Subcutaneous abdominal adipose tissue (tissue), 5 donors: Measurements from ENCODE around the gene NUTF2.

Experiments used
- H3K27ac ChIP-seq: one replicate; pipeline ENCODE4 v1.7.0; 2013; ENCODE audit warnings: low read depth, mild to moderate bottlenecking, inconsistent platforms, low read length, moderate library complexity
- H3K27me3 ChIP-seq, 5 donors: one replicate each; pipeline ENCODE4 v1.7.0; 2013; ENCODE audit warnings: low read length in 5 of 5, inconsistent platforms in 1 of 5; ENCODE audit not compliant: control insufficient read depth in 5 of 5, insufficient read depth in 4 of 5
- H3K36me3 ChIP-seq, 5 donors: one replicate each; pipeline ENCODE4 v1.7.0; 2013; ENCODE audit warnings: low read length in 5 of 5; ENCODE audit not compliant: control insufficient read depth in 5 of 5, insufficient read depth in 5 of 5
- H3K4me1 ChIP-seq, 5 donors: one replicate each; pipeline ENCODE4 v1.7.0; 2013; ENCODE audit warnings: low read length in 5 of 5, mild to moderate bottlenecking in 3 of 5, moderate library complexity in 1 of 5; ENCODE audit not compliant: control insufficient read depth in 5 of 5, insufficient read depth in 5 of 5
- H3K4me3 ChIP-seq, 5 donors: one replicate each; pipeline ENCODE4 v1.7.0; 2013; ENCODE audit warnings: low read length in 5 of 5, low read depth in 1 of 5
- H3K9ac ChIP-seq, 5 donors: one replicate each; pipeline ENCODE4 v1.7.0; 2013; ENCODE audit warnings: low read length in 5 of 5, mild to moderate bottlenecking in 4 of 5, moderate library complexity in 3 of 5
- H3K9me3 ChIP-seq, 5 donors: one replicate each; pipeline ENCODE4 v1.7.0; 2013; ENCODE audit warnings: low read length in 5 of 5; ENCODE audit not compliant: control insufficient read depth in 5 of 5
- donor health status: healthy.
- donor health status: healthy.
- donor health status: healthy.
- donor health status: healthy.
- donor health status: healthy.

The NUTF2 gene

DNA sequence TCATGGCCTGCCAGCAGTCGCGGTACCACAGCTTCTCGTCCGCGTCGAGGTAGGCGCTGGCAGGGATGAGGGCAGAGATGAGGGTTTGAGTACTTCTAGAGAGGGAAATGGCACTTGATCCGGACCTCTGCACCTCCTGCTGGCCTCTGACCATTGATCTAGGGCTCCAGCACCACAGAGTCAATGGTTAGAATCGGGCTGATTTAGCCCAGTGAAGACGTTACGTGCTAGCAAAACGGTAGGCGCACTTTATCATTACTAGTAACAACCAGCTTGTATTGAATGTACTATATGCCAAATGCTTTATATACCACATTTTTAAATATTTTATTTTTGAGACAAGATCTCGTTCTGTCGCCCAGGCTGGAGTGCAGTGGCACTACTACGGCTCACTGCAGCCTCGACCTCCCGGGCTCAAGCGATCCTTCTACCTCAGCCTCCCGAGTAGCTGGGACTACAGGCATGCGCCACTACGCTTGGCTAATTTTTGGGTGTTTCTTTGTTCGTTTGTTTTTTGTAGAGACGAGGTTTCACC lies 39.5 kb upstream of the NUTF2 start:
- Histone ChIP-seq H3K9me3 (no peaks in the 10 kb centered on the region), H3K27ac (peak overlapping the region; percentile 74), H3K36me3 (peaks cover 3 to 11% (median 5%) of the 10 kb centered on the region in 5 donors), H3K9ac (peak overlapping the region in 4 of 5 donors; percentile 60 to 72 (median 64)), H3K4me1 (peaks cover 12 to 22% (median 21%) of the 10 kb centered on the region in 5 donors), H3K27me3 (no peaks in the 10 kb centered on the region), H3K4me3 (peak overlapping the region; percentile 72 to 98 (median 96))

DNA sequence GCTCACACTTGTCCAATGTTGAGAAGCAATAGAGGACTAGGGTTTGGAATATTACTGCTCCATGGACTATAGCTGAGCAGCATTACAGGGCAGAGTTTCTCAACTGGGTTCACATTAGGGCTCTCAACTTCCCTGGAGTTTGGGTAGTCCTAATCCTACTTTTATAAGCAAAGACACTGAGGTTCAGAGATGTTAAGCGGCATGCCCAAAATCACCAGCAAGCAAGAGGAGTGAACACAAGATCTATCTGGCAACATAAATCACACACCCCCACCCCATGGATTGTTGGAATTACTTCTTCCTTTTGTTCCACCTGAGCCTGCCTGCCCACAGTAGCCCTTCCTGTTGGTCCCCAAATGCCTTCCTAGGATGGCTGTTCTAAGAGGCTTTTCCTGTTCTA lies 34.8 kb upstream of the NUTF2 start:
- Histone ChIP-seq H3K4me1 (peaks cover 4 to 7% (median 6%) of the 10 kb centered on the region in 5 donors), H3K4me3 (no peak overlapping the region), H3K9me3 (no peaks in the 10 kb centered on the region), H3K9ac (no peak overlapping the region), H3K27me3 (no peaks in the 10 kb centered on the region), H3K27ac (no peak overlapping the region), H3K36me3 (no peaks in the 10 kb centered on the region)

DNA sequence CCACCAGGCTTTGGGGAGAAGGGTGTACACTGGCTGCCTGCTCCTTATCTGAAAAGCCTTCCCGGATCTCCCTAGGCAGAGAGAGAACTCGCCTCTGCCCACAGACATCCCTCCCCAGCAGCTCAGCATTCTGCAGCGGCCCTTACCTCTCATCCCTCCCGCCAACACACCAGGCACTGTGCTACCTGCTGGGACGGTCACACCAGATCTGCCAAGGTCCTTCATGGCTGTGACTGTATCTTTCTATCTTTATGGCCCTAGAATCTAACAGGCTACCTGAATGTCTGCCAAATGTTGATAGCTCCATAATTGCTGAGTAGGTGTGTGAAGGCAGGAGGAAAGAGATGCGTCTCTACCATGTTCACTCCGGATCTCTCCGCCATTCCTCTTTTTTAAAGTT lies 32.2 kb upstream of the NUTF2 start:
- no peak overlapping the region for H3K4me3 ChIP-seq
- H3K27me3 ChIP-seq = no peaks in the 10 kb centered on the region
- no peak overlapping the region for H3K9ac ChIP-seq
- H3K4me1 ChIP-seq = peaks cover 0 to 2% (median 0%) of the 10 kb centered on the region in 5 donors
- H3K9me3 ChIP-seq = no peaks in the 10 kb centered on the region
- no peaks in the 10 kb centered on the region for H3K36me3 ChIP-seq
- no peak overlapping the region for H3K27ac ChIP-seq

DNA sequence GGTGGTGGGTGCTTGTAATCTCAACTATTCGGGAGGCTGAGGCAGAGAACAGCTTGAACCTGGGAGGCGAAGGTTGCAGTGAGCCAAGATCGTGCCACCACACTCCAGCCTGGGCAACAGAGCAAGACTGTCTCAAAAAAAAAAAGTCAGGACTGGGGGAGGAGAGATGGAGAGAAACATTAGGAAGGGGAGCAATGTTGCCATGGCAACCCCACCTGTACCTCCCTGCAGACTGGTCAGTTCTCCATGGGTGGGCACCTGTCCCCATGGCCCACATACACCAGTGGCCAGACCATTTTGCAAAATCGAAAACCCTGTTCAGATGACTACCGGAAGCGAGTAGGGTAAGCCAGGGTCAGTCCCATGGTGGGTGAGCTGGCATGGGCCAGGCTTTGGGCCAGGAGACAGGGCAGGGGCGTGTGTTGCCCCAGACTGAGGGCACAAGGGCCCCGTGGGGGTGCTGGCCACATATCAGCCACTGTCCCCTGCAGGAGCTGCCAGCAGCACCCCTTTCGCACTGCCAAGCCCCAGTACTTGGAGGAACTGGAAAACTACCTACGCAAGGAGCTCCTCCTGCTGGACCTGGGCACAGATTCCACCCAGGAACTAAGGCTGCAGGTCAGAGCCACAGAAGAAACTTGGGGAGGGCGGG lies 26.0 kb upstream of the NUTF2 start:
- Histone ChIP-seq H3K9me3 (no peaks in the 10 kb centered on the region), H3K4me1 (peaks cover 0 to 2% (median 0%) of the 10 kb centered on the region in 5 donors), H3K9ac (no peak overlapping the region), H3K4me3 (no peak overlapping the region), H3K27me3 (no peaks in the 10 kb centered on the region), H3K27ac (no peak overlapping the region), H3K36me3 (no peaks in the 10 kb centered on the region)

DNA sequence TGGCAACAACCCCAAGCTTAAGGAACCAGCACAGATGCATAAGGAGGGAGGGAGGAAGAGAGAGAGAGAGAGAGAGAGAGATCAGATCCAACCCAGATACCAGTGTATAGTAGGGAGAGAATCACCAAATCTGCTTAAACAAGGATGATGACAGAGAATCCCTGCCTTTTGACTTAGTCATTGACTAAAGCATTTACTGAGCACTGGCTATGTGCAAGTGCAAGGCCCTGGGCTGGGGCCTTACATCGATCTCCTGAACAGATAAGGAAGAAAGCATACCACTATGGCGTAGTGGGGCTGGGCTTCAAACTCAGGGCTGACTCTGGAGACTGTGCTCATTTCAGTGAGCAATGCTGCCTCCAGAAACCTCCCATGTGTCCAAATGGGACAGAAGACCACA lies 24.2 kb upstream of the NUTF2 start:
- Histone ChIP-seq H3K4me3 (no peak overlapping the region), H3K36me3 (peaks cover 0 to 12% (median 10%) of the 10 kb centered on the region in 5 donors), H3K27me3 (no peaks in the 10 kb centered on the region), H3K9ac (peak overlapping the region in 1 of 5 donors; percentile 15), H3K27ac (no peak overlapping the region), H3K4me1 (no peaks in the 10 kb centered on the region), H3K9me3 (no peaks in the 10 kb centered on the region)

DNA sequence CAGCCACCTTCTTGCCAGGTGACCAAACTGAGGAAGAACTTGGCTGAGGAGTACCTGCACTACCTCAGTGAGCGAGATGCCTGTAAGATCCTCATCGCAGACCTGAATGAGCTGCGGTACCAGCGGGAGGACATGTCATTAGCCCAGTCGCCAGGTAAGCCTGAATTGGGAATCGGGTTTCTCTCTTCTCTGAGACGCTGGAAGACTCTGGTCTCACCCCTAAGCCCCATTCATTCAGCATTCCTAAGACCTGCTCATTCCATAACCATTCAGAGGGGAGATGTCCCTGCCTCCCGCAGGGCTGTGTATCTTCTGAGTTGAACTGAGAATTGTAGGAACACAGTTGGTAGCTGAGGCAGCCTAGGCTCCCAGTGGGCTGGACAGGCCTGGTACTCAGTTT lies 21.6 kb upstream of the NUTF2 start:
- Histone ChIP-seq H3K27me3 (no peaks in the 10 kb centered on the region), H3K9ac (no peak overlapping the region), H3K4me3 (no peak overlapping the region), H3K9me3 (no peaks in the 10 kb centered on the region), H3K4me1 (no peaks in the 10 kb centered on the region), H3K27ac (no peak overlapping the region), H3K36me3 (peaks cover 0 to 38% (median 36%) of the 10 kb centered on the region in 5 donors)

DNA sequence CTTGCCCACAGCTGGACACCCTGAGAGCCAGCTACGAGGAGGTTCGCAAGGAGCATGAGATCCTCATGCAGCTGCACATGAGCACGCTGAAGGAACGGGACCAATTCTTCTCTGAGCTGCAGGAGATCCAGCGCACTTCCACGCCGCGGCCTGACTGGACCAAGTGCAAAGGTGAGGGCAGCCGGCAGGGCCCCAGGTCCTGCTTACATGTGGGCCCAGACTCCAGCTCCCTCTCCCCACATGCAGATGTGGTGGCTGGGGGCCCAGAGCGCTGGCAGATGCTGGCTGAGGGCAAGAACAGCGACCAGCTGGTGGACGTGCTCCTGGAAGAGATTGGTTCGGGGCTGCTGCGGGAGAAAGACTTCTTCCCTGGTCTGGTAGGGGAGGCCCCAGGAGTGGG lies 20.8 kb upstream of the NUTF2 start:
- no peak overlapping the region for H3K9ac ChIP-seq
- H3K4me1 ChIP-seq = no peaks in the 10 kb centered on the region
- no peaks in the 10 kb centered on the region for H3K27me3 ChIP-seq
- H3K27ac ChIP-seq = no peak overlapping the region
- H3K36me3 ChIP-seq = peaks cover 0 to 46% (median 44%) of the 10 kb centered on the region in 5 donors
- H3K4me3 ChIP-seq = no peak overlapping the region
- H3K9me3 ChIP-seq = no peaks in the 10 kb centered on the region

DNA sequence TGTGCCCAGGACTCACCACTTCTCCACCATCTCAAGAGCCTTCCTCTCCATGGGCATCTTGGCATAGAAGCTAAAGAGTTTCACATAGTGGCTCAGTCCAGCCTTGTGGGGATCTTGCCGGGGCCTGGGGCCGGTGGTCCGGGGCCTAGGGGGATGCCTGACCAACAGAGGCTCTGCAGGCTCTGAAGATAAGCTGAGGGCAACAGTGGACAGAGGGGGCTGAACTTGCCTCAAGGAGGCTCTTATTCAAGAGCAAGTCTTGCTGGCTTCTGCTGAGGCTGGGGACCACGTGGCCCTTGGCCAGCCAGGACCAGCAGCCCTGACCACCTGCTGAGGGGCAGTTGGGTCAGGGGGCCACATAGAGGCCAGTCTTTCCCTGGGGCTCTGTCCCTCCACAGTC lies 18.1 kb upstream of the NUTF2 start:
- Histone ChIP-seq H3K27me3 (no peaks in the 10 kb centered on the region), H3K27ac (no peak overlapping the region), H3K4me3 (no peak overlapping the region), H3K4me1 (peaks cover 4 to 16% (median 12%) of the 10 kb centered on the region in 5 donors), H3K9ac (no peak overlapping the region), H3K36me3 (peaks cover 0 to 60% (median 58%) of the 10 kb centered on the region in 5 donors), H3K9me3 (no peaks in the 10 kb centered on the region)

DNA sequence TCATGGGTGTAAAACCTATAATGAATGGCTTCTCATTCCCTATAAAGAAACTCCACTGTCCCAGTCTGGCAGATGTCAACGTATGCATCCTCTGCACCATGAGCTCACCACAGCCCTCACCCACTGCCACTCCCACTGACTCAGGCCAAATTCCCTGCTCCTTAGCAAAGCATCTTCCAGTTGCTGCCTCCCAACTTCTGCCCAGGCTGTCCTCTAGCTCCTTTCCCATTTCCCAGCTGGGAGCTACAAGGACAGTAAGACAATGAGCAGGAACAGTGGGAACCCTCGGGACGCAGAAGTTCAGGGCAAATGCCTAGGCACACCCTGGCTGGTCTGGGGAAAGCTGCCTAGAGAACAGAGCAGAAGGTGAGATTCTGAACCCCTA lies 13.7 kb upstream of the NUTF2 start:
- Histone ChIP-seq H3K4me3 (peak overlapping the region; percentile 71 to 88 (median 80)), H3K27me3 (no peaks in the 10 kb centered on the region), H3K9ac (peak overlapping the region; percentile 78 to 93 (median 91)), H3K27ac (peak overlapping the region; percentile 70), H3K4me1 (peaks cover 4 to 22% (median 18%) of the 10 kb centered on the region in 5 donors), H3K9me3 (no peaks in the 10 kb centered on the region), H3K36me3 (peaks cover 0 to 43% (median 43%) of the 10 kb centered on the region in 5 donors)

DNA sequence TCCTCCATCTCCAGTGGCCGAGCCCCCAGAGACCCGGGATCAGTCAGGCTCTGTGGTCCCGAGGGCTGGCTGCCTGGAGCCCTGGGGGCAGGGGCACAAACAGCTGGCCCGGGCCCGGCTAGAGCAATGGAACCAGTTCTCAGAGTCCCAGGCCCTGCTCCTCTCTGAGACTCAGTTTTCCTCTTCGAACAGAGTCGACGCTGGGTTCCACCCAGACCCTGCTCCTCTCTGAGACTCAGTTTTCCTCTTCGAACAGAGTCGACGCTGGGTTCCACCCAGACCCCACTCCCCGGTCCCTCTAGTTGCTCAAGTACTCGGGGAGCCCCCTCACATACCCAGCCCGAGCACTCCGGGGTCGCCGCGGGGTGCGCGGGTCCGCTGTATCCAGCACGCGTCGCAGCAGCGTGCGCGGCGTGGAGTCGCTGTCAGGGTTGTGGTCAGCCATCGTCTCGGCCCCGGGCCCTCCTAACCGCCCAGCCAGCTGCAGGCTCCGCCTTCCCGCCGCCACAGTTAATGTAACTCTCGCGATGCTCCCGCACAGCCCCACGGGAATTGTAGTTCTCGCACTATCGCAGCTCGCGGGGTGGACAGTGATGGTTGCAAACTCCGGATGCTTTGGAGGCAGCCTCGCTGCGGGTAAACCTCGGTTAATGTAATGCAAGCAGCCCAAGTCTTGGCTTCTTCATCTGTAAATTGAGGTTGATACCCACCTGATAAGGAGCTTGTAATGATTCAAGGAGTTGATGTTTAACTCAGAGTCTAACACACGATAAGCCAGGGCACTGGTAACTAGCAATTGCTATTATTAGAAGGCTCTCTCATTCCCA lies 13.1 kb upstream of the NUTF2 start:
- H3K4me3 ChIP-seq = peak overlapping the region; percentile 71 to 88 (median 80)
- H3K9me3 ChIP-seq = no peaks in the 10 kb centered on the region
- peak overlapping the region; percentile 70 for H3K27ac ChIP-seq
- H3K9ac ChIP-seq = peak overlapping the region; percentile 78 to 93 (median 91)
- H3K27me3 ChIP-seq = no peaks in the 10 kb centered on the region
- peaks cover 4 to 22% (median 18%) of the 10 kb centered on the region in 5 donors for H3K4me1 ChIP-seq
- peaks cover 0 to 37% (median 36%) of the 10 kb centered on the region in 5 donors for H3K36me3 ChIP-seq
